Transverse colon (tissue), 3 donors: Measurements from ENCODE around the gene PCARE.

Experiments used
- CTCF ChIP-seq, 5 experiments: fragments of 200-600 bp in 3 of 5; fragments of 450-650 bp in 2 of 5; sonication (generic) in 3 of 5; IDR thresholded peaks; 1 replicate in 2 of 5; 2 replicates in 3 of 5; pipeline ENCODE4 v1.5.1; 2016 to 2017; ENCODE audit warnings: antibody characterized with exemption in 5 of 5, inconsistent platforms in 3 of 5, mild to moderate bottlenecking in 2 of 5, moderate library complexity in 1 of 5
- POLR2A ChIP-seq: fragments of 450-650 bp; IDR thresholded peaks from one replicate; pipeline ENCODE4 v1.6.1; 2016; ENCODE audit warnings: antibody characterized with exemption, mild to moderate bottlenecking, moderate library complexity

GRCh38 chr2:29072971-29073725, 1.2 kb downstream of the PCARE start:
- no peak for TF ChIP-seq CTCF (IDR thresholded peaks at IDR 0.05)
- no peak for TF ChIP-seq POLR2A
